Endothelial cell (in vitro differentiated cells): ENCODE results near the gene GREB1. TPM values are rescaled to one million over a fixed set of nuclear protein-coding genes. Genes with fewer than 3 reads are reported as not detected.

ENCODE experiments used
- DNase-seq: peaks from one replicate; pipeline ENCODE4 v3.0.0; 2021; ENCODE audit warnings: low spot score
- H3K27ac Mint-ChIP-seq: one replicate; pipeline ENCODE4 v1.8.0; 2021; ENCODE audit warnings: mixed read lengths, inconsistent platforms; ENCODE audit not compliant: unreplicated experiment
- H3K27me3 Mint-ChIP-seq: one replicate; pipeline ENCODE4 v1.8.0; 2021; ENCODE audit warnings: mild to moderate bottlenecking, moderate library complexity, mixed read lengths, inconsistent platforms; ENCODE audit not compliant: unreplicated experiment
- H3K36me3 Mint-ChIP-seq: one replicate; pipeline ENCODE4 v1.8.0; 2021; ENCODE audit warnings: mild to moderate bottlenecking, low read depth, mixed read lengths, inconsistent platforms; ENCODE audit not compliant: unreplicated experiment
- H3K4me1 Mint-ChIP-seq: one replicate; pipeline ENCODE4 v1.8.0; 2021; ENCODE audit warnings: mild to moderate bottlenecking, mixed read lengths, inconsistent platforms; ENCODE audit not compliant: unreplicated experiment
- H3K4me3 Mint-ChIP-seq: one replicate; pipeline ENCODE4 v1.8.0; 2021; ENCODE audit warnings: mild to moderate bottlenecking, mixed read lengths, inconsistent platforms; ENCODE audit not compliant: unreplicated experiment
- H3K9me3 Mint-ChIP-seq: one replicate; pipeline ENCODE4 v1.8.0; 2021; ENCODE audit warnings: mixed read lengths, inconsistent platforms; ENCODE audit not compliant: unreplicated experiment
- total RNA-seq: library from RNA; stranded (reverse); fragmentation: NEBNext Ultra II Directional; extraction: Animal tissue kit (Norgen Biotek cat#: 25700); gene quantifications from one replicate; pipeline ENCODE4 v1.2.1, GENCODE V29; 2021; ENCODE audit not compliant: unreplicated experiment
- TF ChIP-seq, protein P1 (sequence below): fragments of 200-600 bp; sonication (generic); IDR thresholded peaks from one replicate; pipeline ENCODE4 v1.5.0; 2021; ENCODE audit warnings: antibody characterized with exemption; ENCODE audit not compliant: unreplicated experiment

GREB1 gene
- total RNA-seq, 1 donor from 2014 or later = 35.9 TPM

DNA sequence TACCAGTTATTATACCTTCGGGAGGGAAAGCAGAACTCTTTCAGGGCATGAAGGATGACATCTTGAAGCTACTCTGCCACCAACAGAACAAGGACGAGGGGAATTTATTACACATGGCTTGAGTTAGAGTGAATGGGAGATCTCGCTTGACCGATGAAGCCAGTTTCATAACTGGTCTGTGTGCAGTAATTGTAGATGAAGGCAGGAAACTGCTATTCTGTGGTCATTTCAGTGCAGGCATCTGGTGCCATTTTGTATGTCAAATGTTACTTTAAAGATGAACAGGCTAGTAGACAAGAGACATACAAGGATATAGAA, 20.5 kb downstream of the GREB1 start:
- TF ChIP-seq, protein P1, sequence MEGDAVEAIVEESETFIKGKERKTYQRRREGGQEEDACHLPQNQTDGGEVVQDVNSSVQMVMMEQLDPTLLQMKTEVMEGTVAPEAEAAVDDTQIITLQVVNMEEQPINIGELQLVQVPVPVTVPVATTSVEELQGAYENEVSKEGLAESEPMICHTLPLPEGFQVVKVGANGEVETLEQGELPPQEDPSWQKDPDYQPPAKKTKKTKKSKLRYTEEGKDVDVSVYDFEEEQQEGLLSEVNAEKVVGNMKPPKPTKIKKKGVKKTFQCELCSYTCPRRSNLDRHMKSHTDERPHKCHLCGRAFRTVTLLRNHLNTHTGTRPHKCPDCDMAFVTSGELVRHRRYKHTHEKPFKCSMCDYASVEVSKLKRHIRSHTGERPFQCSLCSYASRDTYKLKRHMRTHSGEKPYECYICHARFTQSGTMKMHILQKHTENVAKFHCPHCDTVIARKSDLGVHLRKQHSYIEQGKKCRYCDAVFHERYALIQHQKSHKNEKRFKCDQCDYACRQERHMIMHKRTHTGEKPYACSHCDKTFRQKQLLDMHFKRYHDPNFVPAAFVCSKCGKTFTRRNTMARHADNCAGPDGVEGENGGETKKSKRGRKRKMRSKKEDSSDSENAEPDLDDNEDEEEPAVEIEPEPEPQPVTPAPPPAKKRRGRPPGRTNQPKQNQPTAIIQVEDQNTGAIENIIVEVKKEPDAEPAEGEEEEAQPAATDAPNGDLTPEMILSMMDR = no peak
- peaks cover 37% of the 10 kb centered on the region for H3K4me1 Mint-ChIP-seq
- H3K4me3 Mint-ChIP-seq = peak overlapping the region; percentile 15

DNA sequence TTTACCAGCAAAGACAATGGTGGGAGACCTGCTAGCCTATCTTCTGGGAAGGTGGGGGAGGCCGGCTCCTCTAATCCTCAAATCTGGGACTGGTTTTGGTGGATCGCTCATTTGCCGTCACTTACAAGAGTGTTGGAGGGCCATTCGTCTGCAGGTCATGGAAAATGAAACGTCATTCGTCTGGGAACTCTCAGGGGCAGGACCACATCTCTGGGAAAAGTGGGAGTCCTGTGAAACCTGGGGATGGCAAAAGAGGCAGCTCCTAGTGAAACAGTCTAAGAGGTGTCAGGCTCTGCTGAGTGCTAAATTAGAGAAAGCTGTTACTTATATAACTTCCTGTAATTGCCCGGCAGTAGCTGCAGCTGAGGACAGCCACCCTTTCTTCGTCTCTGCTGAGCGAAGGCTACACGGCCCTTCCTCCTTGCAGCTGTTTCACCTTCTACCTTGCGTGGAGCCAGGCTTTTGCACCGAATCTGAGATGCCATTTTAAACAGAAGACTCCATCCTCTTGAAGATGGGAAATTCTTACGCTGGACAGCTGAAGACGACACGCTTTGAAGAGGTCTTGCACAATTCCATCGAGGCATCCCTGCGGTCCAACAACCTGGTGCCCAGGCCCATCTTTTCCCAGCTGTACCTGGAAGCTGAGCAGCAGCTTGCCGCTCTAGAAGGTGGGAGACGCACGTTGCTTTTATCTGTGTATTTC, 22.4 kb downstream of the GREB1 start:
- Mint-ChIP-seq H3K4me3 (no peak overlapping the region), H3K27ac (no peak overlapping the region), H3K27me3 (peaks cover 2% of the 10 kb centered on the region), H3K9me3 (no peaks in the 10 kb centered on the region), H3K4me1 (peaks cover 45% of the 10 kb centered on the region), H3K36me3 (peaks cover 3% of the 10 kb centered on the region)
- no peak for DNase-seq
- TF ChIP-seq, protein P1 = no peak

More for the DNA sequence above, 20.5 kb downstream of the GREB1 start:
- no peak for DNase-seq
- Mint-ChIP-seq H3K36me3 (peaks cover 7% of the 10 kb centered on the region), H3K27me3 (no peaks in the 10 kb centered on the region), H3K9me3 (no peaks in the 10 kb centered on the region), H3K27ac (peak overlapping the region; percentile 33)

DNA sequence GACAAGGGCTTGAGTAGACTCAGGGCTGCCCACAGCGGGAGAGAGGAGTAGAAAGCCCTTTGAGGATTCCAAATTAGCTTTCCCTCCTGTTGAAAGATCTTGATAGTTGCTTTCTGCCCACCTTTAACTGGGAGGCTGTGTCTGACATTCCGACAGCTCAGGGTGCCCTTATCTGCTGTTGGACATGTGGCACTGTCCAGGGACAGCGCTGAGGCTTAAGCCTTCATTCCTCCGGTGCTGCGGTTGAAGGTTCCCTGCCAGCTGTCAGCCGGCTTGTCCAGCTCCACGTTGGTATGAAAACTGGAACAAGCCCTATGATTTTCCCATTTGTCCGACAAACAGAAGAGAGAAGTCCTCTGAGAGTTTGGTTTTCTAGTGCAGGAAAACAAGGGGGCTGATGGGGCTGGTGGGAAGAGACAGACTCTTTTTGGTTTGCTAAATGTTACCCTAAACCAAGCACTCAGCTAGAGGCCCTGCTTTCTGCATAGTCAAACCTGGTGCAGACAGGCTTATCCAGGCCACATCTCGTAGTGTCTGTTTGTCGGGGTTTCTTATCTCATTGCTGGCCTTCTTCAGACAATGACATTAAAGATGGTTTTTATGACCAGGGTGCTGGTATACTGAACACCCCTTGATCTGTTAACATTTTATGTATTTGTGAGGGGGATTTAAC, 24.5 kb downstream of the GREB1 start:
- DNase-seq = no peak
- Mint-ChIP-seq H3K27ac (no peak overlapping the region), H3K36me3 (peaks cover 3% of the 10 kb centered on the region), H3K4me1 (peaks cover 44% of the 10 kb centered on the region), H3K4me3 (no peak overlapping the region), H3K27me3 (peaks cover 2% of the 10 kb centered on the region), H3K9me3 (no peaks in the 10 kb centered on the region)
- TF ChIP-seq, protein P1 = no peak

DNA sequence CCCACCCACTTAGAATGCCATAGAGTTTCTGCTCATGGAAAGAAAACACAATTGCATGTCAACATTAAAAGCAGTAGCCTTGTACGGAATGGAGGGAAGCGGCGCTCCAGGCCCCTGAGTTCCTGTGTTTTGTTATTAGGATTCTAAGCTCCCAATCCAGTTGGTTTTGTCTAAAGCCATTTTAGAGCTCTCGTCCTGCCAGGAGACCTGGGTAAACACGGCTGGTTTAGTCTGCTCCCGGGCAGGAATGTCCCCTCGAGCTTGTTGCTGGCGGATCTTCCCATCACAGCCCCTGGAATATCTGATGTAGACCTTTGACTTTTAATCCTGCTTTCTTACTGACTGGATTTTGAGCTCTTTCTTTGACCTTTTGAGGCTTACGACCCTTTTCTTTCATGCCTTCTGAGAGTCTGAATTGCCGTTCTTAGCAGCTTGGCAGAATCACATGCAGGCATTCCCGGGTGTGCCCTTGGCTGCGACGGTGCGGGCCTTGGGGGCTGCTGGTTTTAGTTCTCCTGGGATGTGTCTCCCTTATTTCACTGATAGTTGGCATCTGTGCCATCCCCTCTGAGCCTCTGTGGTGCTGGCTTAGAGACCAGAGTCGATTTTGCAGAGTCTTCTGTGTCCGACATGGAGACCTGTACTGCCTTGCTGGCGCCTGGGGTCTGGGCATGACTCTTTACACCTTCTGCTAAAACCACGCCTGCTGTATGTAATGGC, 25.4 kb downstream of the GREB1 start:
- peak overlapping the region; percentile 64 for H3K27ac Mint-ChIP-seq
- peaks cover 2% of the 10 kb centered on the region for H3K27me3 Mint-ChIP-seq
- TF ChIP-seq, protein P1 = no peak
- no peaks in the 10 kb centered on the region for H3K9me3 Mint-ChIP-seq
- H3K4me3 Mint-ChIP-seq = no peak overlapping the region
- peaks cover 36% of the 10 kb centered on the region for H3K4me1 Mint-ChIP-seq
- DNase-seq = no peak
- peaks cover 9% of the 10 kb centered on the region for H3K36me3 Mint-ChIP-seq

DNA sequence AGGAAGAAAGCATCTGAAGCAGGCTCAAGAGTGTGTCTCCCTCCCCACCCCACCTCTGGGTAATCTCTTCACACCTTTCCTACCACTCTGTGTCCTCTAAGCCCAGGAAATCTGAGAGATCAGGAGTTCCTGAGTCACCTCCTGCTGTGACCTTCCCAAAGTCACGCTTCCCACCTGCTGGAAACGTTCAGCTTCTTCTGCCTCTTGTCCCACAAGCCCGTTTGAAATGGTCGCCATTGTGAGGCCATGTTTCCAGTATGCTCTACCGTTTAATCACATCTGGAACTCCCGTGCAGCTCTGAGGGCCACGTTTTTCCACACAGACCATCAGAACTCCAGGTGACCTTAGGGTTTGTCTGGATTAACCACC, 25.9 kb downstream of the GREB1 start:
- peaks cover 9% of the 10 kb centered on the region for H3K36me3 Mint-ChIP-seq
- DNase-seq = no peak
- H3K9me3 Mint-ChIP-seq = no peaks in the 10 kb centered on the region
- TF ChIP-seq, protein P1 = no peak
- H3K27me3 Mint-ChIP-seq = peaks cover 2% of the 10 kb centered on the region
- no peak overlapping the region for H3K4me3 Mint-ChIP-seq
- H3K4me1 Mint-ChIP-seq = peaks cover 30% of the 10 kb centered on the region
- H3K27ac Mint-ChIP-seq = no peak overlapping the region
